Transverse colon (tissue), 4 donors: ENCODE data around the gene YTHDC1.

ENCODE experiments used
- CTCF ChIP-seq, 5 experiments: fragments of 200-600 bp in 3 of 5; fragments of 450-650 bp in 2 of 5; sonication (generic) in 3 of 5; IDR thresholded peaks; 1 replicate in 2 of 5; 2 replicates in 3 of 5; pipeline ENCODE4 v1.5.1; 2016 to 2017; ENCODE audit warnings: antibody characterized with exemption in 5 of 5, inconsistent platforms in 3 of 5, mild to moderate bottlenecking in 2 of 5, moderate library complexity in 1 of 5
- EP300 ChIP-seq: sonication (generic); formaldehyde crosslinking; IDR thresholded peaks from one replicate; pipeline ENCODE4 v1.6.1; 2017; ENCODE audit warnings: antibody characterized with exemption, low read depth
- POLR2A ChIP-seq: fragments of 450-650 bp; IDR thresholded peaks from one replicate; pipeline ENCODE4 v1.6.1; 2016; ENCODE audit warnings: antibody characterized with exemption, mild to moderate bottlenecking, moderate library complexity
- POLR2AphosphoS5 ChIP-seq, 3 donors: sonication (generic); formaldehyde crosslinking; IDR thresholded peaks; one replicate each; pipeline ENCODE4 v1.6.1; 2016; ENCODE audit warnings: antibody characterized with exemption in 3 of 3

GRCh38 chr4:68342134-68342533 lies 7.8 kb downstream of the YTHDC1 start:
- TF ChIP-seq CTCF (IDR thresholded peaks at IDR 0.05) (no peak), POLR2A (no peak), EP300 (no peak), POLR2AphosphoS5 (IDR thresholded peaks at IDR 0.05) (no peak)
